HG03139 (cell line): ENCODE results near the gene ATG5.

ENCODE experiments used
- ATAC-seq: cut with Tn5 transposase; IDR thresholded peaks from one replicate; pipeline ENCODE4 v1.9.1; 2021; ENCODE audit not compliant: unreplicated experiment

The ATG5 gene

GRCh38 chr6:106134906-106135634, 190.5 kb downstream of the ATG5 start:
- ATAC-seq, result no peak
